Measurements from ENCODE around the gene AFP. TPM values are rescaled to one million over a fixed set of nuclear protein-coding genes. Genes with fewer than 3 reads are reported as not detected.
A peak's percentile ranks its signal among the peaks of the same experiment; 100 is the strongest.

The AFP gene
- polyA plus RNA-seq, 2 of the 4 experiments (the other 2 are of a cell fraction): 1.8 to 4.5 TPM

DNA sequence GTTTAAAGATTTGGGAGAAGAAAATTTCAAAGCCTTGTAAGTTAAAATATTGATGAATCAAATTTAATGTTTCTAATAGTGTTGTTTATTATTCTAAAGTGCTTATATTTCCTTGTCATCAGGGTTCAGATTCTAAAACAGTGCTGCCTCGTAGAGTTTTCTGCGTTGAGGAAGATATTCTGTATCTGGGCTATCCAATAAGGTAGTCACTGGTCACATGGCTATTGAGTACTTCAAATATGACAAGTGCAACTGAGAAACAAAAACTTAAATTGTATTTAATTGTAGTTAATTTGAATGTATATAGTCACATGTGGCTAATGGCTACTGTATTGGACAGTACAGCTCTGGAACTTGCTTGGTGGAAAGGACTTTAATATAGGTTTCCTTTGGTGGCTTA is 30.9 kb upstream of the AFP start:
- CTCF ChIA-PET: no interaction called here
- Histone ChIP-seq H3K9me3 (no peaks in the 10 kb centered on the region), H3K4me2 (no peak overlapping the region), H3K4me3 (no peak overlapping the region), H3K27ac (no peak overlapping the region), H3K4me1 (no peaks in the 10 kb centered on the region)
- POLR2A ChIA-PET: no interaction called here
- FAIRE-seq: no peak
- 93% methylated on average over 2 of the region's 2 CpGs for WGBS (ENCODE audit: missing lambda C conversion rate)
- DNase-seq (ENCODE audit: low read depth in 1 of 2, low spot score in 1 of 2): no peak
- TF ChIP-seq, protein P1, sequence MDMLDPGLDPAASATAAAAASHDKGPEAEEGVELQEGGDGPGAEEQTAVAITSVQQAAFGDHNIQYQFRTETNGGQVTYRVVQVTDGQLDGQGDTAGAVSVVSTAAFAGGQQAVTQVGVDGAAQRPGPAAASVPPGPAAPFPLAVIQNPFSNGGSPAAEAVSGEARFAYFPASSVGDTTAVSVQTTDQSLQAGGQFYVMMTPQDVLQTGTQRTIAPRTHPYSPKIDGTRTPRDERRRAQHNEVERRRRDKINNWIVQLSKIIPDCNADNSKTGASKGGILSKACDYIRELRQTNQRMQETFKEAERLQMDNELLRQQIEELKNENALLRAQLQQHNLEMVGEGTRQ (IDR thresholded peaks at IDR 0.05): no peak
- TF ChIP-seq SMC3 (IDR thresholded peaks at IDR 0.05) (no peak), EHF (CRISPR knock-in tag; IDR thresholded peaks at IDR 0.05) (no peak)
- no peak for ATAC-seq

DNA sequence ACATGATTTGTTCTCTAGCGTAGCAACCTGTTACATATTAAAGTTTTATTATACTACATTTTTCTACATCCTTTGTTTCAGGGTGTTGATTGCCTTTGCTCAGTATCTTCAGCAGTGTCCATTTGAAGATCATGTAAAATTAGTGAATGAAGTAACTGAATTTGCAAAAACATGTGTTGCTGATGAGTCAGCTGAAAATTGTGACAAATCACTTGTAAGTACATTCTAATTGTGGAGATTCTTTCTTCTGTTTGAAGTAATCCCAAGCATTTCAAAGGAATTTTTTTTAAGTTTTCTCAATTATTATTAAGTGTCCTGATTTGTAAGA is 29.5 kb upstream of the AFP start:
- DNase-seq (ENCODE audit: low read depth in 1 of 2, low spot score in 1 of 2) (no peak), FAIRE-seq (no peak)
- TF ChIP-seq, protein P2, sequence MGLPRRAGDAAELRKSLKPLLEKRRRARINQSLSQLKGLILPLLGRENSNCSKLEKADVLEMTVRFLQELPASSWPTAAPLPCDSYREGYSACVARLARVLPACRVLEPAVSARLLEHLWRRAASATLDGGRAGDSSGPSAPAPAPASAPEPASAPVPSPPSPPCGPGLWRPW (IDR thresholded peaks at IDR 0.05): no peak
- TF ChIP-seq MAFK (IDR thresholded peaks at IDR 0.05; ENCODE audit: partially characterized antibody): peak; percentile 55
- TF ChIP-seq, protein P3, sequence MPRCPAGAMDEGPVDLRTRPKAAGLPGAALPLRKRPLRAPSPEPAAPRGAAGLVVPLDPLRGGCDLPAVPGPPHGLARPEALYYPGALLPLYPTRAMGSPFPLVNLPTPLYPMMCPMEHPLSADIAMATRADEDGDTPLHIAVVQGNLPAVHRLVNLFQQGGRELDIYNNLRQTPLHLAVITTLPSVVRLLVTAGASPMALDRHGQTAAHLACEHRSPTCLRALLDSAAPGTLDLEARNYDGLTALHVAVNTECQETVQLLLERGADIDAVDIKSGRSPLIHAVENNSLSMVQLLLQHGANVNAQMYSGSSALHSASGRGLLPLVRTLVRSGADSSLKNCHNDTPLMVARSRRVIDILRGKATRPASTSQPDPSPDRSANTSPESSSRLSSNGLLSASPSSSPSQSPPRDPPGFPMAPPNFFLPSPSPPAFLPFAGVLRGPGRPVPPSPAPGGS (IDR thresholded peaks at IDR 0.05): no peak
- no peak for TF ChIP-seq CHD2 (IDR thresholded peaks at IDR 0.05; ENCODE audit: low read length, partially characterized antibody)
- TF ChIP-seq, protein P4, sequence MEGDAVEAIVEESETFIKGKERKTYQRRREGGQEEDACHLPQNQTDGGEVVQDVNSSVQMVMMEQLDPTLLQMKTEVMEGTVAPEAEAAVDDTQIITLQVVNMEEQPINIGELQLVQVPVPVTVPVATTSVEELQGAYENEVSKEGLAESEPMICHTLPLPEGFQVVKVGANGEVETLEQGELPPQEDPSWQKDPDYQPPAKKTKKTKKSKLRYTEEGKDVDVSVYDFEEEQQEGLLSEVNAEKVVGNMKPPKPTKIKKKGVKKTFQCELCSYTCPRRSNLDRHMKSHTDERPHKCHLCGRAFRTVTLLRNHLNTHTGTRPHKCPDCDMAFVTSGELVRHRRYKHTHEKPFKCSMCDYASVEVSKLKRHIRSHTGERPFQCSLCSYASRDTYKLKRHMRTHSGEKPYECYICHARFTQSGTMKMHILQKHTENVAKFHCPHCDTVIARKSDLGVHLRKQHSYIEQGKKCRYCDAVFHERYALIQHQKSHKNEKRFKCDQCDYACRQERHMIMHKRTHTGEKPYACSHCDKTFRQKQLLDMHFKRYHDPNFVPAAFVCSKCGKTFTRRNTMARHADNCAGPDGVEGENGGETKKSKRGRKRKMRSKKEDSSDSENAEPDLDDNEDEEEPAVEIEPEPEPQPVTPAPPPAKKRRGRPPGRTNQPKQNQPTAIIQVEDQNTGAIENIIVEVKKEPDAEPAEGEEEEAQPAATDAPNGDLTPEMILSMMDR (IDR thresholded peaks at IDR 0.05): no peak
- no peak for TF ChIP-seq TP53 (CRISPR knock-in tag; IDR thresholded peaks at IDR 0.05)

DNA sequence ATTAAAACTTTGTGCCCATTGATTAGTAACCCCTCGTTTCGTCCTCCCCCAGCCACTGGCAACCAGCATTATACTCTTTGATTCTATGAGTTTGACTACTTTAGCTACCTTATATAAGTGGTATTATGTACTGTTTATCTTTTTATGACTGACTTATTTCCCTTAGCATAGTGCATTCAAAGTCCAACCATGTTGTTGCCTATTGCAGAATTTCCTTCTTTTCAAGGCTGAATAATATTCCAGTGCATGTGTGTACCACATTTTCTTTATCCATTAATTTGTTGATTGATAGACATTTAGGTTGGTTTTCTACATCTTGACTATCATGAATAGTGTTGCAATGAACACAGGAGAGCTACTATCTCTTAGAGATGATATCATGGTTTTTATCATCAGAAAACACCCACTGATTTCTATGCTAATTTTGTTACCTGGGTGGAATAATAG is 28.8 kb upstream of the AFP start:
- Histone ChIP-seq H3K4me1 (no peaks in the 10 kb centered on the region), H3K4me2 (no peak overlapping the region), H3K27ac (no peak overlapping the region), H3K9me3 (no peaks in the 10 kb centered on the region), H3K4me3 (no peak overlapping the region)
- ATAC-seq (no peak), DNase-seq (ENCODE audit: low read depth in 1 of 2, low spot score in 1 of 2) (no peak), FAIRE-seq (no peak)
- 82% methylated on average over 2 of the region's 2 CpGs for WGBS (ENCODE audit: missing lambda C conversion rate)
- ChIA-PET POLR2A (no interaction called here), CTCF (no interaction called here)
- no peak for TF ChIP-seq SREBF2 (IDR thresholded peaks at IDR 0.05)
- TF ChIP-seq, protein P2 (IDR thresholded peaks at IDR 0.05): no peak
- no peak for TF ChIP-seq CHD2 (IDR thresholded peaks at IDR 0.05; ENCODE audit: low read length, partially characterized antibody)
- TF ChIP-seq, protein P5, sequence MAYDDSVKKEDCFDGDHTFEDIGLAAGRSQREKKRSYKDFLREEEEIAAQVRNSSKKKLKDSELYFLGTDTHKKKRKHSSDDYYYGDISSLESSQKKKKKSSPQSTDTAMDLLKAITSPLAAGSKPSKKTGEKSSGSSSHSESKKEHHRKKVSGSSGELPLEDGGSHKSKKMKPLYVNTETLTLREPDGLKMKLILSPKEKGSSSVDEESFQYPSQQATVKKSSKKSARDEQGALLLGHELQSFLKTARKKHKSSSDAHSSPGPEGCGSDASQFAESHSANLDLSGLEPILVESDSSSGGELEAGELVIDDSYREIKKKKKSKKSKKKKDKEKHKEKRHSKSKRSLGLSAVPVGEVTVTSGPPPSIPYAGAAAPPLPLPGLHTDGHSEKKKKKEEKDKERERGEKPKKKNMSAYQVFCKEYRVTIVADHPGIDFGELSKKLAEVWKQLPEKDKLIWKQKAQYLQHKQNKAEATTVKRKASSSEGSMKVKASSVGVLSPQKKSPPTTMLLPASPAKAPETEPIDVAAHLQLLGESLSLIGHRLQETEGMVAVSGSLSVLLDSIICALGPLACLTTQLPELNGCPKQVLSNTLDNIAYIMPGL (CRISPR knock-in tag; IDR thresholded peaks at IDR 0.05; ENCODE audit: borderline replicate concordance): no peak
- no peak for TF ChIP-seq JUNB (IDR thresholded peaks at IDR 0.05)
- TF ChIP-seq ZC3H11A (IDR thresholded peaks at IDR 0.05): no peak

More for the DNA sequence above, 29.5 kb upstream of the AFP start:
- no peaks in the 10 kb centered on the region for H3K4me1 ChIP-seq
- CTCF ChIA-PET: no interaction called here
- POLR2A ChIA-PET: no interaction called here
- H3K4me2 ChIP-seq: no peak overlapping the region
- WGBS (ENCODE audit: missing lambda C conversion rate): 88% methylated on average over 1 of the region's 1 CpG
- no peak overlapping the region for H3K4me3 ChIP-seq
- no peak for ATAC-seq
- H3K27ac ChIP-seq: no peak overlapping the region
- no peaks in the 10 kb centered on the region for H3K9me3 ChIP-seq
